C4-2B (cell line): Measurements from ENCODE around the gene STARD4.

Experiments
- CTCF ChIP-seq: fragments of 450-650 bp; conservative IDR thresholded peaks from 2 replicates; pipeline ENCODE4 v1.5.1; 2017; ENCODE audit warnings: mild to moderate bottlenecking
- ZFX ChIP-seq: fragments of 450-650 bp; IDR thresholded peaks from 2 replicates; pipeline ENCODE4 v1.6.1; 2017

DNA sequence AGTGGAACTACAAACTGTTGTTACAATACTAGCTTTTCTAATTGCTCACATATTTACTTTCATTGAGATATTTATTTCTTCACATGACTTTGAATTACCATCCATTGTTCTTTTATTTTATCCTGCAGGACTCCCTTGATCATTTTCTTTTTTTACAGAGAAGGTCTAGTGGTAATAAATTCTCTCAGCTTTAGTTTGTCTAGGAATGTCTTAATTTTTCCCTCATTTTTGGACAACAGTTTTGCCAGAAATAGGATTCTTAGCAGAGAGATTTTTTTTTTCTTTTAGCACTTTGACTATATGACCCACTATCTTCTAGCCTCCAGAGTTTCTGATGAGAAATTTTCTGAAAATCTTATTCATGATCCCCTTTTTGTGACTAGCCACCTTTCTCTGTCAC is 47.3 kb upstream of the STARD4 start:
- TF ChIP-seq CTCF: no peak
- TF ChIP-seq ZFX: no peak
